Breast epithelium (tissue), 4 donors: Measurements from ENCODE around the gene CHN2. TPM values are rescaled to one million over a fixed set of nuclear protein-coding genes. Genes with fewer than 3 reads are reported as not detected.

ENCODE experiments used
- DNase-seq, 2 donors: peaks; one replicate each; pipeline ENCODE4 v3.0.0-alpha.2; 2019; ENCODE audit warnings: low spot score in 2 of 2
- H3K27ac ChIP-seq, 2 donors: fragments of 200-600 bp; sonication (generic) in 1 of 2; one replicate each; pipeline ENCODE4 v1.5.1; 2016 to 2019; ENCODE audit warnings: mild to moderate bottlenecking in 1 of 2
- H3K27me3 ChIP-seq, 2 donors: fragments of 200-600 bp; sonication (generic) in 1 of 2; one replicate each; pipeline versions ENCODE4 v1.5.1 to v1.6.0; 2017 to 2019; ENCODE audit warnings: control low read depth in 1 of 2, mild to moderate bottlenecking in 1 of 2
- H3K36me3 ChIP-seq: fragments of 200-600 bp; one replicate; pipeline ENCODE4 v1.5.1; 2019
- H3K4me1 ChIP-seq, 2 donors: fragments of 200-600 bp; sonication (generic); one replicate each; pipeline ENCODE4 v1.5.1; 2016 to 2019; ENCODE audit warnings: control low read depth in 1 of 2
- H3K4me3 ChIP-seq, 3 donors: fragments of 200-600 bp; sonication (generic); 1 replicate in 2 of 3; 2 replicates in 1 of 3; pipeline ENCODE4 v1.5.1; 2016 to 2019; ENCODE audit warnings: mild to moderate bottlenecking in 3 of 3, moderate library complexity in 2 of 3
- H3K9me3 ChIP-seq, 2 donors: fragments of 200-600 bp; sonication (generic) in 1 of 2; one replicate each; pipeline ENCODE4 v1.5.1; 2016 to 2019; ENCODE audit warnings: control low read depth in 1 of 2
- CTCF ChIP-seq, 3 donors: fragments of 450-650 bp; IDR thresholded peaks; one replicate each; pipeline ENCODE4 v1.5.1; 2016 to 2017; ENCODE audit warnings: antibody characterized with exemption in 3 of 3, mild to moderate bottlenecking in 3 of 3, moderate library complexity in 3 of 3
- POLR2A ChIP-seq: fragments of 450-650 bp; IDR thresholded peaks from one replicate; pipeline ENCODE4 v1.6.1; 2016; ENCODE audit warnings: antibody characterized with exemption, mild to moderate bottlenecking, moderate library complexity
- POLR2AphosphoS5 ChIP-seq, 3 donors: sonication (generic); formaldehyde crosslinking; IDR thresholded peaks; one replicate each; pipeline ENCODE4 v1.6.1; 2017; ENCODE audit warnings: antibody characterized with exemption in 3 of 3
- intact Hi-C: fragments of 100-400 bp; cut with DNase I; formaldehyde crosslinking; loops from one replicate; pipeline ENCODE4 v1.15.1; 2023; ENCODE audit warnings: low total_unique reads
- total RNA-seq, 3 donors: library from RNA; depleted of rRNA; stranded (reverse); fragments of >200 nt; gene quantifications; one replicate each; pipeline ENCODE4 v1.1.0, GENCODE V29; 2016

The CHN2 gene
- total RNA-seq, 3 donors from 2014 or later, result 6.3 to 17.1 (median 7.9) TPM

DNA sequence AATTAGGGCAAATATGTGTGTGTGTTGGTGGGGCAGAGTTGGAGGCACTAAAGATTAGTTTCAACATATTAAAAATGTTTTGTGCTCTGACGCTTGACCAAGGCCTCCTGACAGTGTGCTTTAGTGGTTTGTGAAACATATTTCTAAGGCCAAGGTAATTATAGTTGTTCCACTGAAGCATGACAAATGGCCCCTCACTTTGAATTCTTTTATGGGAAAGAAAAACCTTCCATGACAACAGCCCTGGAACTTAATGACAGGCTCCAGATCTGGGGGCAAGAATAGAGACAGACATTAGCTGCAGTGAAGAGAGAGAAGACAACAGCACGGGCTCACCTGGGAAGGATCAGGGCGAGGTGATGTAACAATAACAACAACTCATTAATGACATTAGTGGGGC lies 155.8 kb downstream of the CHN2 start:
- intact Hi-C loops, result no loop called here
- TF ChIP-seq CTCF (IDR thresholded peaks at IDR 0.05), result no peak
- no peak for TF ChIP-seq POLR2AphosphoS5 (IDR thresholded peaks at IDR 0.05)
- no peak for TF ChIP-seq POLR2A
- H3K27ac ChIP-seq, result no peak overlapping the region
- H3K36me3 ChIP-seq, result no peaks in the 10 kb centered on the region
- no peaks in the 10 kb centered on the region for H3K4me1 ChIP-seq
- DNase-seq, result no peak
- H3K9me3 ChIP-seq, result no peaks in the 10 kb centered on the region
- no peaks in the 10 kb centered on the region for H3K27me3 ChIP-seq
- H3K4me3 ChIP-seq, result no peak overlapping the region

DNA sequence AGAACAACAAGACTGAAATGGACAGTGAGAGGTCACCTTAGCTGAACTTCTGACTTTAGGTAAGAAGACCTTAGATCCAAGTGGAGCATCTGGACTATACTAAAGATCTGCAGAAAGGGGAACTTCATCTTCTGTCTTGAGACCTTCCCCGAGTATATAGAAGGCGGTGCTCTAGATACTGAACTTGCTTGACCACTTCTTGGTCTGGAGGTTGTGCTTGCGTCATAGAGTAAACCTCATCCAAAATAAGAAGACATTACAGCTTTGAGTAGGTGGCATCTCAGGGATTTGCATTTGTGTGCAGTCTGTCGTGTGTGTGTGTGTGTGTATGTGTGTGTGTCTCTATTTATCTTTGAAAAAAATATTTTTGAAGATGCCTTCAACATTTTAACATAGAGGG lies 157.5 kb downstream of the CHN2 start:
- Histone ChIP-seq H3K36me3 (no peaks in the 10 kb centered on the region), H3K4me3 (no peak overlapping the region), H3K9me3 (no peaks in the 10 kb centered on the region), H3K4me1 (no peaks in the 10 kb centered on the region), H3K27me3 (no peaks in the 10 kb centered on the region), H3K27ac (no peak overlapping the region)
- TF ChIP-seq POLR2AphosphoS5 (IDR thresholded peaks at IDR 0.05) (no peak), POLR2A (no peak), CTCF (IDR thresholded peaks at IDR 0.05) (no peak)
- no peak for DNase-seq
- intact Hi-C loops, result no loop called here

- no peak for DNase-seq
- intact Hi-C loops, result no loop called here
- H3K4me3 ChIP-seq, result no peak overlapping the region
- no peaks in the 10 kb centered on the region for H3K4me1 ChIP-seq
- TF ChIP-seq POLR2A (no peak), CTCF (IDR thresholded peaks at IDR 0.05) (no peak), POLR2AphosphoS5 (IDR thresholded peaks at IDR 0.05) (no peak)
- no peaks in the 10 kb centered on the region for H3K9me3 ChIP-seq
- no peaks in the 10 kb centered on the region for H3K27me3 ChIP-seq
- no peaks in the 10 kb centered on the region for H3K36me3 ChIP-seq
- H3K27ac ChIP-seq, result no peak overlapping the region
Observed at GRCh38 chr7:29353810-29354209, 159.2 kb downstream of the CHN2 start.

DNA sequence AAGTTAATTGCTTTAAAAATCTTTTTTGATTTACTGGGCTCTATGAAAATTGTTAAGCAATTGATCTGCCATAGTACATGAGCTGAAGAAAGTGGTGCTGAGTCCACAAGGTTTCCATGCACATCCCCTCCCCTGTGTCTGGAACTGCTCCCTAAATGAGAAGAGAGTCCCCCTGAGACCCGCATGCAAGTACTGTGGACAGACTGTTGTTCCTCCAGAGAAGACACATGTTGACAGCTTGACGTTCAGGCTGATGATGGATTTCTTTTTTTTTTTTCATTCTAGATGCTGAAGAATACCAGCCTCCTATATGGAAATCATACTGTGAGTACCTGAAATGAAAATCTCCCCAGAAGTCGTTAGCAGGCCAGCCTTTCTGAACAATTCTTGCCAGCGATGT lies 159.8 kb downstream of the CHN2 start:
- intact Hi-C loops, result no loop called here
- no peak for DNase-seq
- no peaks in the 10 kb centered on the region for H3K27me3 ChIP-seq
- TF ChIP-seq POLR2AphosphoS5 (IDR thresholded peaks at IDR 0.05) (no peak), CTCF (IDR thresholded peaks at IDR 0.05) (no peak), POLR2A (no peak)
- H3K9me3 ChIP-seq, result no peaks in the 10 kb centered on the region
- H3K4me3 ChIP-seq, result no peak overlapping the region
- H3K27ac ChIP-seq, result no peak overlapping the region
- H3K4me1 ChIP-seq, result no peaks in the 10 kb centered on the region
- H3K36me3 ChIP-seq, result no peaks in the 10 kb centered on the region

GRCh38 chr7:29355388-29355787 lies 160.8 kb downstream of the CHN2 start:
- no peak for DNase-seq
- H3K27ac ChIP-seq, result no peak overlapping the region
- H3K36me3 ChIP-seq, result no peaks in the 10 kb centered on the region
- H3K27me3 ChIP-seq, result no peaks in the 10 kb centered on the region
- H3K9me3 ChIP-seq, result no peaks in the 10 kb centered on the region
- H3K4me1 ChIP-seq, result no peaks in the 10 kb centered on the region
- intact Hi-C loops, result no loop called here
- H3K4me3 ChIP-seq, result no peak overlapping the region
- TF ChIP-seq POLR2AphosphoS5 (IDR thresholded peaks at IDR 0.05) (no peak), CTCF (IDR thresholded peaks at IDR 0.05) (no peak), POLR2A (no peak)
